Stimulated activated CD4-positive, alpha-beta T cell treated with anti-CD3 and anti-CD28 coated beads, Interleukin-15, amount 100 ng/mL, for 24 hours (primary cell): ENCODE results near the gene TSPEAR.

Source experiments
- DNase-seq: peaks from one replicate; pipeline ENCODE4 v3.0.0-alpha.2; 2020

The TSPEAR gene

DNA sequence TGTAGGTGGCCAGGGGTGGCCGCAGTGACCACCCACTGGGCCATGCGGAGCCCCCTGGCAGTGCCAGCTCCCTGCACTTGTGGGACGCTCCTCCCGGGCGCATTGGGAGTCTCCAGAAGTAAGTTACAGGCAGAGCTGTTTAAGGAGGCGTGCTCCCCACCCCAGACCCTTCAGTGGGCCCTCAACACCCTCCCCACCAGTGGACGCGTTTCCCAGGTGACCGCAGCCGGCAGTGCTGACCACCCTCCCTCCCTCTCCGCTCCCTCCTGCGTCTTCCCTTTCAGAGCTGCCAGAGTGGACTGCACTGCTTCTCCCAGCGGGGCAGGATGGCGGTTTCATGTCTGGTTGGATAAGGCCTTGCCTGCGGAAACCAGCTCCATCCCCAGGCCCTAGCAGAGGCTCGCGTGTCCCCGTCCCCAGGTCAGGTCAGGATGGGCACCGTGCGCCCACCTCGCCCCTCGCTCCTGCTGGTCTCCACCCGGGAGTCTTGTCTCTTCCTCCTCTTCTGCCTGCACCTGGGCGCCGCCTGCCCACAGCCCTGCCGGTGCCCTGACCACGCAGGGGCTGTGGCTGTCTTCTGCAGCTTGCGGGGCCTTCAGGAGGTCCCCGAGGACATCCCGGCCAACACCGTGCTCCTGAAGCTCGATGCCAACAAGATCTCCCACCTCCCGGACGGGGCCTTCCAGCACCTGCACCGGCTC, 255.0 kb downstream of the TSPEAR start:
- no peak for DNase-seq

DNA sequence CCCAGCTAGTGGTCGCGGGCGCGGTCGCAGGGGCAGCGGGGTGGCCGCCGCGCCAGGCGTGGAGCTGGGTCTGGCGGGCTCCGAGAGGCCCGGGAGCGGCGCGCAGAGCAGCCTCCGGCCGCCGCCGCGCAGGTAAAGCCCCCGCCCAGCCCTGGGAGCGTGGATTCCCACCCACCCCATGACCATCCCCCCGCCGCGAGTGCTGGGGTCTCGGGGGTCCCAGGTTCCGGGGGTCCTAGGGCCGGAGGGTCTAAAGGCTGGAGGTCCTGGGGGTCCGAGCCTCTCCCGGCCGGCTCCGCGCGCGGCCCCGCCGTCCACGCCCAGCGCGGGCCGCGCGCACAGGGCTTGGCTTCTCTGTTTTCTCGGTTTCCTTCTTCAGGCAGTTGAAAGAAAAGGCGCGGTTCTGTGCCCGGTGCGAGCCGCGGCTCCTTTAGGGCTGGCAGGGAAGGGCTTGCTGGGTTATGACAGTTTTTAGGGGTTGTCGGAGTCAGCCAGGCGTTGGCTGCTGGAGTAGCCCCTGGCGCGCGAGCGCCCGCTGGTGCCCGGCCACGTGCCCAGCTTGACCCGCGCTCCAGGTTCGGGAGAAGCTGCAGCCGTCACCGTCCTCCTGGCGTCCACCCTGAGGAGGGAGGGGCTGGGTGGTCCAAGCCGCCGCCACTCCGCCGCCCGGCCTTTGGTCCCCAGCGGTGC, 255.7 kb downstream of the TSPEAR start:
- DNase-seq: peak; percentile 55

DNA sequence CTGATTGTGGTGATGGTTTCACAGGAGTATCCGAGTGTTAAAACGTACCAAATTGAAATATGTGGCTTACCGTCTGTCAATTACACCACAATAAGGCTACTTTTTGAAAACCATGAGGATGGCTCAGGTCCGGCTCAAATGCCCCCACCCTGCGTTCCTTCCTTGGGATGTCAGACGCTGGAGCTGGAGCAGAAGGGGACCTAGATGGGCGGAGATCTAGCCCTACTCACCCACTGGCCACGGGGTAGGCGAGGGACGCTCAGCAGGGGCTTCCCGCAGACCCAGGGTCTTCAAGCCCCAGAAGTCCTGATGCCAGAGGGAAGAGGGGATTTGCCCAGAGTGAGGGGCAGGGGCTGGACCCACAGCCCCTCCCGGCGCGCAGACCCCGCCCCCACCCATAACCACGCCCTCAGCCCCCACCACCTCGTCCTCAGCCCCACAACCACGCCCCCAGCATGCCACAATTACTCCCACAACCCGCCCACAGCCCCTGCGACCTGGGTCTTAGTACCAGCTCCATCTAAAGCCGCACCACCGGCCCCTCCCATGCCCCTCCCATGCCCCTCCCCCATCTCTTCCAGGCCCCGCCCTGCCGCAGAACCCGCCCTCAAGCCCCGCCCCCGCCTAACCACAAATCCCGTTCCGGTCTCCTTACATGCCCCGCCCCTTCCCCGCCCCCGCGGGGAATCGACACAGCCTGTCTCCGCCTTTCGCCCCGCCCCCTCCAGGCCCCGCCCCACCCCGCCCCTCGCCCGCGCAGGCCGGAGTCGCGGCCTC, 256.4 kb downstream of the TSPEAR start, which contains the start of gene LRRC3:
TSS of gene LRRC3 (plus strand) at position 764 of the 777 bp plus-strand sequence. CDS start 1,135 bp downstream, outside the sequence.
- peak; percentile 90 for DNase-seq

DNA sequence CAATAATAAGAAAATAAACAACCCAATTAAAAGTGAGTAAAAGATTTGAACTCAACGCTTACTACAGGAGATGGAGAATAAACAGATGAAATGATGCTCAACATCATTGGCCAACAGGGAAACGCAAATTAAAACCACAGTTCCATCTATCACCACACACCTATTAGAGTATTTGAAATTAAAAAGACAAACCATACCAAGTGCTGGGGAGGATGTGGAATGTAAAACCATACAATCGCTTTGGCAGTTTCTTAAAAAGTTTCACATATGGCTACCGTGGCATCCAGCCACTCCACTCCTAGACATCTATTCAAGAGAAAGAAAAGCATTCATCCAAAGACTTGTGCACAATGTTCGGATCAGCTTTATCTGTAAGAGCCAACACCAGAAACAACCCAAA, 257.3 kb downstream of the TSPEAR start:
- no peak for DNase-seq

DNA sequence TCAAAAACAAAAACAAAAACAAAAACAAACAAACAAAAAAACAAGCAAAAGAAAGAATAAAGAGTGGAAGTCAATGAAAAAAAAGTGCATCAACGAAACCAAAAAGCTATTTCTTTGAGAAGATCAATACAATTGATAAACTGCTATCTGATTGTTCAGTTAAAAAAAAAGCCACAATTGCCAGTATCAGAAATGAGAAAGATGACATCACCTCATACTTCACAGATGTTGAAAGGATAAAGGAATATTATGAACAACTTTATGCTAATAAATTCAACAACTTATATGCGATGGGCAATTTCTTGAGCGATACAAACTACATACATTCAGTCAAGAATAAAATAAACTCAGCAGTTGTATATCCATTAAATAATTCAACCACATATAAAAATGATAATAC, 258.3 kb downstream of the TSPEAR start:
- no peak for DNase-seq

DNA sequence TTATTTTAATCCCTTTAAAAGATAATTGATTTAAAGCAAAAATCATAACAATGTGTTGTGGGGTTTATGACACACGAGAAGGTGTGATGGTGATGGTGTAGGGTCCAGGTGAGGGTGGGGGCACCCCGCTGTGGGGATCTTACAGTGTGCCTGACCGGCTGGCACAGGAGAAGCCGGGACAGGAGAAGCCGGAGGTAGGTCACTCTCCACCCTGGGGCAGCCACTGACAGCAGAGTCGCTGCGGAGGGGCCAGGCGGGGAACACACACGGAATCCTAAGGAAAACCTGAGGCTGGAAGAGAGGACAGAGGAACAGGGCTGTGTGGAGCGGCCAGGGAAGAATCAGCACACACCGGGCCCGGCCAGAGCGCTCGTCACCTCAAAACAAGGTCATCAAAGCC, 260.4 kb downstream of the TSPEAR start:
- DNase-seq: no peak

DNA sequence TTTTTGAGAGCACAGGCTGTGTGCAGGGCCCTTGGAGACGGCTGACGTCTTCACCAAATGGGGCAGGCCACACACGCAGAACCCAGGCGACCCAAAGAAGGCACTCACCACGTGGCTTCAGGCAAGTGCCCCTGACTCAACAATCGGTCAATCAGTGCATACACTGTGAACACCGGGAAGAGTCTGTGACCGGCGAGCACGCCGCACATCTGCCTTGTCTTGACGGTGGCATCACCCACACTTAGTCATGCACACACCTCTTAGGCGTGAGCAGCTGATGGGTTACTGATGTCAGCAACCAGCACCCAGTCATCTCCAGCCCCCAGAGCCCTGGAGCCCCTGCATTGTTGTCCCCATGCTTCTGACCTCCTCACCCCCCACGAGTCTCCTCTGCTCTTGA, 261.0 kb downstream of the TSPEAR start:
- no peak for DNase-seq

DNA sequence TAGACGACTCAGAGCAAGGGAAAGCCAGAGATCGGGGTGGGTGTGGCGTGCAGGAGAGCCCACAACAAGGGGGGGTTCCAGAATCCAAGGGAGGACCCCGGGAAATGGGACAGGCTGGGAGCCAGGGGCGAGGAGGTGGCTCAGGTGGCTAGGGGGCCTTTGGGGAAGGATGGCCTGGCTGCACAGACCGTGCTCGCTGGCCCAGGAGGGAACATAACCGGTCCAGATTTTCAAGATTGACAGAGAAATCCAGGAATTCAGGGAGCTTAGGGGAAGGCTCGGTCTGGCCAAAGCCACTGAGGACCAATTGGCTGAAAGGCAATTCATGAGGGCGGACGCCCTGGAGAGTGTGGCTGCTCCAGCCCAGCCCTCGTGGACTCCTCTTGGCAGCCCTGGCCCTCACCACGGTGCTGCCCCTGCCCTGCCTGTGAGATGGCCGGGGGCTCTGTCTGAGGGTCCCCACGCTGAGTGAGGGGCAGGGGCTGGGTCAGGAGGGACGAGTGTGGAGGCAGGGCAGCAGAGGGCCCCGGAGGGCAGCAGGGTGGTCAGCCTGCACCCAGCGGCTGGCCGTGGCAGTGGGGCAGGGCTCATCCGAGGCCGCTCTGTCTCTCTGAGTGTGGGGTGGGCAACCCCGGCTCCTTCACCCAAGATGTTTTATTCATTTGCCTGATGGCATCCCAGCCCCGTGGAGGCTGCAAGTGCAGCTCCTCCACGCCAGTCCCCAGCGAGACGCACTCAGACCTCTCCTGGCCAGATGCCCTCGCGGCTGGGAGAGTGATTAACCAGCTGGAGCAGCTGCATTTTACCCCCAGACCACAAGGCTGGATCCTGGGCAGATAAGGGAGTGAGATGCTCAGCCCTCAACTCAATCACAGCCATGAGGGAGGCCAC, 261.7 kb downstream of the TSPEAR start:
- DNase-seq: no peak

DNA sequence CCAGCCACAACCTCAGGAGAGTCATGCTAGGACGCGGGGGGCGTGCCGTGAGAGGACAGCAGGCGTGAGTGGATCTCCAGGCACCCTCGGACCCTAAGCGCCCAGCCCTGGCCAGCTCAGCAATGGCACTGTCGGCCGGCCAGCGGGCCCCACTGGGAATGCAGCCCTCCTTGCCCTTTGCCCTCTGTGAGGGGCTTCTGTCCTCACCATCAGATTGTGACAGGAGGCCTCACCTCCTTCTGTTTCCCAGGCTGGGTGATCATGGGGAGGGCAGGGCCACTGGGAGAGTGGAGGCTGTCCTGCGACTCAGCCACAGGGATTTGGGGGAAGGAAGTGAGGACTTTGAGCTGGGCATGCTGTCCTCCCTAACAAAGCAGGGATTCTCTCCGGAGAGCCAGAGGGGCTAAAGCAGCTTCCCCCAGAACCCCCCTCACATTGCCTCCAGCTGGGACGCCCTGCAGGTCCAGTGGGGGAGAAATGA, 262.7 kb downstream of the TSPEAR start:
- DNase-seq: no peak
